ENCODE measurements around the gene ARHGEF1.

The ARHGEF1 gene

GRCh38 chr19:41923045-41923788 is 40.2 kb downstream of the ARHGEF1 start:
- peaks cover 5% of the 10 kb centered on the region for H3K4me1 ChIP-seq (ENCODE audit: insufficient read depth, low read length, poor library complexity, severe bottlenecking)
- TF ChIP-seq CTCF (conservative IDR thresholded peaks at IDR 0.05; ENCODE audit: low read length), result no peak
- TF ChIP-seq EZH2phosphoT487 (IDR thresholded peaks at IDR 0.05; ENCODE audit: borderline replicate concordance), result no peak
- H4K20me1 ChIP-seq (ENCODE audit: insufficient read depth, low read length, poor library complexity, severe bottlenecking), result no peaks in the 10 kb centered on the region
- no peaks in the 10 kb centered on the region for H3K79me2 ChIP-seq (ENCODE audit: insufficient read depth, low read length)
- H3K4me2 ChIP-seq (ENCODE audit: low read depth, low read length, poor library complexity, severe bottlenecking), result no peak overlapping the region
- H3K9me3 ChIP-seq (ENCODE audit: insufficient read depth, low read depth, low read length), result no peaks in the 10 kb centered on the region
- no peaks in the 10 kb centered on the region for H3F3A ChIP-seq (ENCODE audit: low read depth)
- H3K36me3 ChIP-seq (ENCODE audit: insufficient read depth, low read length), result no peaks in the 10 kb centered on the region
- no peak overlapping the region for H2AFZ ChIP-seq (ENCODE audit: low read length)
- H3K4me3 ChIP-seq (ENCODE audit: low read length, poor library complexity, severe bottlenecking), result no peak overlapping the region
- no peaks in the 10 kb centered on the region for H3K9me2 ChIP-seq (replicated peaks; ENCODE audit: low read depth, low read length)
- no peak overlapping the region for H3K9ac ChIP-seq (ENCODE audit: low read depth, low read length, poor library complexity, severe bottlenecking)
- no peaks in the 10 kb centered on the region for H3K27me3 ChIP-seq (ENCODE audit: insufficient read depth, low read length, poor library complexity, severe bottlenecking)

DNA sequence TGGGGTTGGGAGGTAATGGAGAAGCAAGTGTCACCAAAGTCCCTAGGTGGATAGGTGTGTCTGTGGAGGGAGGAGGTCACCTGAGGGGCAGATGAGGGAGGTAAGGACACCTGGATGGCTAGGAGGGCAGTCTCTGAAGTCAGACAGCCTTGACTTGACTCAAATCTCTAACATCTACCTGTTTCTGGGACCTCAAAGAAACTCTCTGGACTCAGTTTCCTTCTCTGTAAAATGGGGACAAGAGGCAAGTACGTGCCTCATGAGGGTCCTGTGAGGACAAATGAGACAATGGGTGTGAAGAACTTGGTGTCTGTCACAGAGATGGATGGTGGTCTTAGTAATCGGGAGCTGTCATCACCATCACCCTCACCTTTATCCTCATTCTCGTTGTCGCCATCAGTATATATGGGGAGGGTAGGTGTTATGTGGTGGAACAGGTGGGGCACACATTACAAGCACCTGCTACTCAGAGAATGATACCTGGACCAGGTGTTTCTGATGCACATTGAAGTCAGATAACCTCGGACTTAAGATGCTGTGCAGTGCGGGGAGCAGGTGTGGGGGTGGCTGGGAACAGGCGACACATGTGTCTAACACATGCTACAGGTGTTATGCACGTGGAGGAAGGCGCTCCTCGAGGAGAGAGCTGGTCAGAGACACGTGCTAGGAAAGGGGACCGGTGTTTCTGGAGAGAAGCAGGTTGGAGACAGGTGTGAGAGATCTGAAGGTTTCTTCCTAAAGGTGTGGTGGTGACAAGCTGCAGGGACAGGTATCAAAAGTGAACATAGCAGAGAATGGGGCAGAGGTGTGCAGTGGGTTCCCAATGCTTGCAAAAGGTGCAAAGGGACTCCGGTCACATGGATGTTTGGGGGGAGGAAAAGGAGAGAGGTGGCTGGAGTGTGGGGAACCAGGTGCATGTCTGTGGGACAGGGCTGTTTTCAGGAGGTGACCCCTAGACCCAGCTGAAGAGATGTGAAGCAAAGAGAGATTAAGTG is 41.5 kb downstream of the ARHGEF1 start:
- TF ChIP-seq CTCF (conservative IDR thresholded peaks at IDR 0.05; ENCODE audit: low read length), result no peak
- TF ChIP-seq EZH2phosphoT487 (IDR thresholded peaks at IDR 0.05; ENCODE audit: borderline replicate concordance), result no peak
- H3F3A ChIP-seq (ENCODE audit: low read depth), result no peaks in the 10 kb centered on the region
- no peaks in the 10 kb centered on the region for H3K9me3 ChIP-seq (ENCODE audit: insufficient read depth, low read depth, low read length)
- H3K36me3 ChIP-seq (ENCODE audit: insufficient read depth, low read length), result no peaks in the 10 kb centered on the region
- peaks cover 10% of the 10 kb centered on the region for H3K4me1 ChIP-seq (ENCODE audit: insufficient read depth, low read length, poor library complexity, severe bottlenecking)
- H3K9me2 ChIP-seq (replicated peaks; ENCODE audit: low read depth, low read length), result no peaks in the 10 kb centered on the region
- no peak overlapping the region for H3K4me2 ChIP-seq (ENCODE audit: low read depth, low read length, poor library complexity, severe bottlenecking)
- H3K4me3 ChIP-seq (ENCODE audit: low read length, poor library complexity, severe bottlenecking), result no peak overlapping the region
- no peak overlapping the region for H2AFZ ChIP-seq (ENCODE audit: low read length)
- no peaks in the 10 kb centered on the region for H4K20me1 ChIP-seq (ENCODE audit: insufficient read depth, low read length, poor library complexity, severe bottlenecking)
- H3K27me3 ChIP-seq (ENCODE audit: insufficient read depth, low read length, poor library complexity, severe bottlenecking), result no peaks in the 10 kb centered on the region
- H3K9ac ChIP-seq (ENCODE audit: low read depth, low read length, poor library complexity, severe bottlenecking), result no peak overlapping the region
- H3K79me2 ChIP-seq (ENCODE audit: insufficient read depth, low read length), result peaks cover 8% of the 10 kb centered on the region; the same call in 1 of the 2 replicates

GRCh38 chr19:41925208-41926003 is 42.4 kb downstream of the ARHGEF1 start:
- no peaks in the 10 kb centered on the region for H3F3A ChIP-seq (ENCODE audit: low read depth)

More at GRCh38 chr19:41925208-41926003, 42.4 kb downstream of the ARHGEF1 start:
- Histone ChIP-seq H3K4me3 (ENCODE audit: low read length, poor library complexity, severe bottlenecking) (no peak overlapping the region), H3K9me3 (ENCODE audit: insufficient read depth, low read depth, low read length) (no peaks in the 10 kb centered on the region), H3K36me3 (ENCODE audit: insufficient read depth, low read length) (no peaks in the 10 kb centered on the region), H4K20me1 (ENCODE audit: insufficient read depth, low read length, poor library complexity, severe bottlenecking) (no peaks in the 10 kb centered on the region), H3K79me2 (ENCODE audit: insufficient read depth, low read length) (peaks cover 10% of the 10 kb centered on the region; the same call in 1 of the 2 replicates), H3K9me2 (replicated peaks; ENCODE audit: low read depth, low read length) (no peaks in the 10 kb centered on the region), H3K9ac (ENCODE audit: low read depth, low read length, poor library complexity, severe bottlenecking) (no peak overlapping the region), H2AFZ (ENCODE audit: low read length) (no peak overlapping the region), H3K27me3 (ENCODE audit: insufficient read depth, low read length, poor library complexity, severe bottlenecking) (no peaks in the 10 kb centered on the region), H3K4me1 (ENCODE audit: insufficient read depth, low read length, poor library complexity, severe bottlenecking) (peaks cover 12% of the 10 kb centered on the region), H3K4me2 (ENCODE audit: low read depth, low read length, poor library complexity, severe bottlenecking) (no peak overlapping the region)
- no peak for TF ChIP-seq CTCF (conservative IDR thresholded peaks at IDR 0.05; ENCODE audit: low read length)
- TF ChIP-seq EZH2phosphoT487 (IDR thresholded peaks at IDR 0.05; ENCODE audit: borderline replicate concordance), result no peak
